ENCODE data around the gene CNPY4. TPM values are rescaled to one million over a fixed set of nuclear protein-coding genes. Genes with fewer than 3 reads are reported as not detected.

Gene CNPY4
- total and polyA plus RNA-seq, 2 donors (not counting 3 experiments of a cell fraction or from before 2014, with no cell fraction given), result 28.6 to 33.7 TPM

DNA sequence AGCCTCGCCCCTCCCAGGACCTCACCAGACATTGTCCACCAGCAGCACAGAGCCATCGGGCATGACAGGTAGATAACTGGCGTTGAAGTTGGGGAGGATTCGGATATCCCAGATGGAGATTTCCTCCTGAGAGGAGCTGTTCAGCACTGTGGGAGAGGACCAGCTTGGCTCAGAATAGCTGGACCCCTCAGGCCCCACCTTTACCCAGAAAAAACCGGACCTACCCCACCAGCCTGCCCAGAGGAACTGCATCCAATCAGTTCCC lies 37.6 kb downstream of the CNPY4 start:
- Histone ChIP-seq H4K20me1 (replicated peaks; ENCODE audit: control insufficient read depth, extremely low read depth, insufficient read depth, low read length) (no peaks in the 10 kb centered on the region), H3K27me3 (ENCODE audit: control insufficient read depth in 2 of 2, insufficient read depth in 2 of 2, low read length in 2 of 2) (no peaks in the 10 kb centered on the region), H3K4me1 (ENCODE audit: control insufficient read depth, extremely low read depth, insufficient read depth, low read length) (peaks cover 14% of the 10 kb centered on the region), H3K36me3 (ENCODE audit: control insufficient read depth in 2 of 2, extremely low read depth in 1 of 2, insufficient read depth in 2 of 2, low read length in 2 of 2) (peaks cover 0 to 17% of the 10 kb centered on the region in 2 experiments), H3K4me3 (replicated peaks in 1 of 3; ENCODE audit: insufficient read depth in 1 of 3, low read depth in 1 of 3, low read length in 3 of 3) (no peak overlapping the region), H2AFZ (ENCODE audit: low read depth, low read length) (no peak overlapping the region), H3K79me2 (ENCODE audit: control insufficient read depth, insufficient read depth, low read length) (no peaks in the 10 kb centered on the region), H3K9me1 (replicated peaks; ENCODE audit: control insufficient read depth, extremely low read depth, insufficient read depth, low read length) (no peaks in the 10 kb centered on the region), H3K9me3 (replicated peaks; ENCODE audit: control insufficient read depth, insufficient read depth, low read length) (no peaks in the 10 kb centered on the region), H3K4me2 (ENCODE audit: insufficient read depth, low read length) (peak overlapping the region; percentile 90), H3K9ac (replicated peaks; ENCODE audit: extremely low read depth, insufficient read depth, low read length) (no peak overlapping the region), H3K27ac (ENCODE audit: insufficient read depth, low read depth, low read length) (no peak overlapping the region)
- ChIA-PET POLR2A (no interaction called here), CTCF (interaction anchor here (1.0 to 3.0 kb wide), 6 partner anchors 8 to 251 kb away, joined by 3 to 10 read pairs (median 5); partner anchors contain the start of genes GAL3ST4 and LAMTOR4)
- DNase-seq (ENCODE audit: low read depth, low spot score) (no peak), FAIRE-seq (no peak)
- intact Hi-C loops (cut with micrococcal nuclease) (no loop called here), dilution Hi-C loops (cut with MboI; ENCODE audit: extremely low pct_ligation_motif_present, low sequenced_read_pairs) (no loop called here)
- no TSS peak for BruUV-seq (replicated peaks)
- TF ChIP-seq, protein P1, sequence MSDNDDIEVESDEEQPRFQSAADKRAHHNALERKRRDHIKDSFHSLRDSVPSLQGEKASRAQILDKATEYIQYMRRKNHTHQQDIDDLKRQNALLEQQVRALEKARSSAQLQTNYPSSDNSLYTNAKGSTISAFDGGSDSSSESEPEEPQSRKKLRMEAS (IDR thresholded peaks at IDR 0.05; ENCODE audit: insufficient read depth, insufficient read length), result no peak
- TF ChIP-seq POLR2AphosphoS5 (IDR thresholded peaks at IDR 0.05; ENCODE audit: insufficient read depth, low read depth, low read length), result peak; percentile 5

DNA sequence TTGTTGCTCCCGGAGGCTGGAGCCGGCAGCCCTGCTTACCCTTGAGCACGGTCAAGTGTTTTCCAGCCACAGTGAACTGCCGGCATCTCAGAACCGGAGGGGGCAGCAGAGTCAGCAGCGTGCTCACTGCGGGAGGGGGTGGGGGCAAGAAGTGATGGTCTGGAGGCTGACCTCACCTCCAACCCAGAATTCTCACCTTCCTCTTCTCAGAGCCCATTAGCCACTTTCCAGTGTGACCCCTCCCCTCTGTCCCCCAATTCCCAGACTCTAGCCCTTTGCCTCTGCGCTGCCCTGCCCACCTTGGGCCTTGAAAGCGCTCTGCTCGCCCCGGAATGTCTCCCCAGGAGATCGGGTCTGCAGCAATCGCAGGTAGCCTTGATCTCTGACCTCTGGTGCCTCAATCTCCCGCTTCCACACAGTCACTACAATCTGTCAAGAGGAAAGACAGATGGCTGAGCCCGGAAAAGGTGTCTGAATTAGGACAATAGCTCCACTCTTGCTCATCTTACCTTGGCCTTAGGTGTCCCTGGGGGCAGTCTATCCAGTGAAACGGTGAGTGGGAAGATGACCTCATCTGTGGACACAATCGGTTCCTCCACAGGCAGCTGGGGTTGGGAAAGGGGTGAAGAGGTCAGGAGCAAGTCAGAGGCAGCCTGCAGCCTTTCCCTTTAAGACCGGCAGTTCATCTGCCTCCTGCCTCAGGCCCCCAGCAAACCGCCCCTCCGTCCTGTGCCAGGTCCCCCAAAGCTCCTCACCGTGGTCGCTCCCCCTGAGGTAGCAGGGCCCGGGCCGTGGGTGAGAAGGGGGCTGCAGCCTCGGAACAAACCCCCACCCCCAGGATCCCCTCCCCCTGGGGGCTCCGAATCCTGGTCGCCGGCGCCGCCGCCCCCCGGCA lies 38.1 kb downstream of the CNPY4 start:
- Histone ChIP-seq H3K9ac (replicated peaks; ENCODE audit: extremely low read depth, insufficient read depth, low read length) (peak overlapping the region; percentile 56), H3K4me2 (ENCODE audit: insufficient read depth, low read length) (peak overlapping the region; percentile 90), H4K20me1 (replicated peaks; ENCODE audit: control insufficient read depth, extremely low read depth, insufficient read depth, low read length) (no peaks in the 10 kb centered on the region), H3K4me3 (replicated peaks in 1 of 3; ENCODE audit: insufficient read depth in 1 of 3, low read depth in 1 of 3, low read length in 3 of 3) (peak overlapping the region; percentile 56 to 86 (median 66)), H3K27ac (ENCODE audit: insufficient read depth, low read depth, low read length) (peak overlapping the region; percentile 6), H3K27me3 (ENCODE audit: control insufficient read depth in 2 of 2, insufficient read depth in 2 of 2, low read length in 2 of 2) (no peaks in the 10 kb centered on the region), H2AFZ (ENCODE audit: low read depth, low read length) (no peak overlapping the region), H3K4me1 (ENCODE audit: control insufficient read depth, extremely low read depth, insufficient read depth, low read length) (peaks cover 14% of the 10 kb centered on the region), H3K9me3 (replicated peaks; ENCODE audit: control insufficient read depth, insufficient read depth, low read length) (no peaks in the 10 kb centered on the region), H3K36me3 (ENCODE audit: control insufficient read depth in 2 of 2, extremely low read depth in 1 of 2, insufficient read depth in 2 of 2, low read length in 2 of 2) (peaks cover 0 to 17% of the 10 kb centered on the region in 2 experiments), H3K79me2 (ENCODE audit: control insufficient read depth, insufficient read depth, low read length) (no peaks in the 10 kb centered on the region), H3K9me1 (replicated peaks; ENCODE audit: control insufficient read depth, extremely low read depth, insufficient read depth, low read length) (no peaks in the 10 kb centered on the region)
- ChIA-PET CTCF (interaction anchor here (1.0 to 3.0 kb wide), 6 partner anchors 9 to 250 kb away, joined by 3 to 10 read pairs (median 5); partner anchors contain the start of genes GAL3ST4 and LAMTOR4), POLR2A (interaction anchor here (0.5 kb wide), 1 partner anchor 20 kb away, joined by 3 read pairs; the partner anchor contains the start of gene GPC2)
- dilution Hi-C loops (cut with MboI; ENCODE audit: extremely low pct_ligation_motif_present, low sequenced_read_pairs) (no loop called here), intact Hi-C loops (cut with micrococcal nuclease) (loop anchor here (1.0 to 2.0 kb wide), 4 partner anchors 9 to 57 kb away; partner anchors contain the start of genes AP4M1, GAL3ST4, GPC2 and LAMTOR4)
- FAIRE-seq (peak; percentile 67), DNase-seq (ENCODE audit: low read depth, low spot score) (peak; percentile 36)
- peak; percentile 5 for TF ChIP-seq JUN (IDR thresholded peaks at IDR 0.05; ENCODE audit: borderline replicate concordance, insufficient read depth, insufficient read length, low read depth)
- TF ChIP-seq, protein P2, sequence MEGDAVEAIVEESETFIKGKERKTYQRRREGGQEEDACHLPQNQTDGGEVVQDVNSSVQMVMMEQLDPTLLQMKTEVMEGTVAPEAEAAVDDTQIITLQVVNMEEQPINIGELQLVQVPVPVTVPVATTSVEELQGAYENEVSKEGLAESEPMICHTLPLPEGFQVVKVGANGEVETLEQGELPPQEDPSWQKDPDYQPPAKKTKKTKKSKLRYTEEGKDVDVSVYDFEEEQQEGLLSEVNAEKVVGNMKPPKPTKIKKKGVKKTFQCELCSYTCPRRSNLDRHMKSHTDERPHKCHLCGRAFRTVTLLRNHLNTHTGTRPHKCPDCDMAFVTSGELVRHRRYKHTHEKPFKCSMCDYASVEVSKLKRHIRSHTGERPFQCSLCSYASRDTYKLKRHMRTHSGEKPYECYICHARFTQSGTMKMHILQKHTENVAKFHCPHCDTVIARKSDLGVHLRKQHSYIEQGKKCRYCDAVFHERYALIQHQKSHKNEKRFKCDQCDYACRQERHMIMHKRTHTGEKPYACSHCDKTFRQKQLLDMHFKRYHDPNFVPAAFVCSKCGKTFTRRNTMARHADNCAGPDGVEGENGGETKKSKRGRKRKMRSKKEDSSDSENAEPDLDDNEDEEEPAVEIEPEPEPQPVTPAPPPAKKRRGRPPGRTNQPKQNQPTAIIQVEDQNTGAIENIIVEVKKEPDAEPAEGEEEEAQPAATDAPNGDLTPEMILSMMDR (IDR thresholded peaks at IDR 0.05; ENCODE audit: extremely low read depth in 1 of 2, insufficient read depth in 1 of 2, low read depth in 1 of 2, low read length in 2 of 2), result peak in 1 of 2 donors; percentile 33
- TF ChIP-seq, protein P1 (IDR thresholded peaks at IDR 0.05; ENCODE audit: insufficient read depth, insufficient read length), result no peak
- peak; percentile 7 for TF ChIP-seq POLR2AphosphoS5 (IDR thresholded peaks at IDR 0.05; ENCODE audit: insufficient read depth, low read depth, low read length)
- TF ChIP-seq POLR2A (IDR thresholded peaks at IDR 0.05; ENCODE audit: low read depth, low read length), result no peak
- no peak for TF ChIP-seq GATA2 (IDR thresholded peaks at IDR 0.05; ENCODE audit: insufficient read depth, insufficient read length, low read depth, low read length)
- no TSS peak for BruUV-seq (replicated peaks)
